ENCODE results near the gene PSMF1.

DNA sequence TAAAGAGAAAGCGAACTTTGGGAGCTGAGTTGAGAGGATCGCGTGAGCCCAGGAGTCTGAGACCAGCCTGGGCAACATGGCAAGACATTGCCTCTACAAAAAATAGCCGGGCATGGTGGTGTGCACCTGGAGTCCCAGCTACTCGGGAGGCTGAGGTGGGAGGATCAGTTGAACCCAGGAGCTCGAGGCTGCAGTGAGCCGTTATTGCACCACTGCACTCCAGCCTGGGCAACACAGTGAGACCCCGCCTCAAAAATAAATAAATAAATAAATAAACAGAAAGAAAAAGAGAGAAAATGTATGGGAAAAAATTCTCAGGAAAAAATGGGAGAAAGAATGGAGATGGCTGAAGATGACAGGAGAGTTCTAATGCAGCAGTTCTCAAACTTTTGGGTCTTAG is 87.4 kb downstream of the PSMF1 start:
- TF ChIP-seq, protein P1, sequence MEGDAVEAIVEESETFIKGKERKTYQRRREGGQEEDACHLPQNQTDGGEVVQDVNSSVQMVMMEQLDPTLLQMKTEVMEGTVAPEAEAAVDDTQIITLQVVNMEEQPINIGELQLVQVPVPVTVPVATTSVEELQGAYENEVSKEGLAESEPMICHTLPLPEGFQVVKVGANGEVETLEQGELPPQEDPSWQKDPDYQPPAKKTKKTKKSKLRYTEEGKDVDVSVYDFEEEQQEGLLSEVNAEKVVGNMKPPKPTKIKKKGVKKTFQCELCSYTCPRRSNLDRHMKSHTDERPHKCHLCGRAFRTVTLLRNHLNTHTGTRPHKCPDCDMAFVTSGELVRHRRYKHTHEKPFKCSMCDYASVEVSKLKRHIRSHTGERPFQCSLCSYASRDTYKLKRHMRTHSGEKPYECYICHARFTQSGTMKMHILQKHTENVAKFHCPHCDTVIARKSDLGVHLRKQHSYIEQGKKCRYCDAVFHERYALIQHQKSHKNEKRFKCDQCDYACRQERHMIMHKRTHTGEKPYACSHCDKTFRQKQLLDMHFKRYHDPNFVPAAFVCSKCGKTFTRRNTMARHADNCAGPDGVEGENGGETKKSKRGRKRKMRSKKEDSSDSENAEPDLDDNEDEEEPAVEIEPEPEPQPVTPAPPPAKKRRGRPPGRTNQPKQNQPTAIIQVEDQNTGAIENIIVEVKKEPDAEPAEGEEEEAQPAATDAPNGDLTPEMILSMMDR (IDR thresholded peaks at IDR 0.05; ENCODE audit: low read length), result no peak
- no peak for TF ChIP-seq EZH2 (IDR thresholded peaks at IDR 0.05; ENCODE audit: borderline replicate concordance, low read length)

Data from OCI-LY1 (cell line).